Measurements from ENCODE around the gene SMC1B. TPM values are rescaled to one million over a fixed set of nuclear protein-coding genes. Genes with fewer than 3 reads are reported as not detected.

SMC1B gene, protein sequence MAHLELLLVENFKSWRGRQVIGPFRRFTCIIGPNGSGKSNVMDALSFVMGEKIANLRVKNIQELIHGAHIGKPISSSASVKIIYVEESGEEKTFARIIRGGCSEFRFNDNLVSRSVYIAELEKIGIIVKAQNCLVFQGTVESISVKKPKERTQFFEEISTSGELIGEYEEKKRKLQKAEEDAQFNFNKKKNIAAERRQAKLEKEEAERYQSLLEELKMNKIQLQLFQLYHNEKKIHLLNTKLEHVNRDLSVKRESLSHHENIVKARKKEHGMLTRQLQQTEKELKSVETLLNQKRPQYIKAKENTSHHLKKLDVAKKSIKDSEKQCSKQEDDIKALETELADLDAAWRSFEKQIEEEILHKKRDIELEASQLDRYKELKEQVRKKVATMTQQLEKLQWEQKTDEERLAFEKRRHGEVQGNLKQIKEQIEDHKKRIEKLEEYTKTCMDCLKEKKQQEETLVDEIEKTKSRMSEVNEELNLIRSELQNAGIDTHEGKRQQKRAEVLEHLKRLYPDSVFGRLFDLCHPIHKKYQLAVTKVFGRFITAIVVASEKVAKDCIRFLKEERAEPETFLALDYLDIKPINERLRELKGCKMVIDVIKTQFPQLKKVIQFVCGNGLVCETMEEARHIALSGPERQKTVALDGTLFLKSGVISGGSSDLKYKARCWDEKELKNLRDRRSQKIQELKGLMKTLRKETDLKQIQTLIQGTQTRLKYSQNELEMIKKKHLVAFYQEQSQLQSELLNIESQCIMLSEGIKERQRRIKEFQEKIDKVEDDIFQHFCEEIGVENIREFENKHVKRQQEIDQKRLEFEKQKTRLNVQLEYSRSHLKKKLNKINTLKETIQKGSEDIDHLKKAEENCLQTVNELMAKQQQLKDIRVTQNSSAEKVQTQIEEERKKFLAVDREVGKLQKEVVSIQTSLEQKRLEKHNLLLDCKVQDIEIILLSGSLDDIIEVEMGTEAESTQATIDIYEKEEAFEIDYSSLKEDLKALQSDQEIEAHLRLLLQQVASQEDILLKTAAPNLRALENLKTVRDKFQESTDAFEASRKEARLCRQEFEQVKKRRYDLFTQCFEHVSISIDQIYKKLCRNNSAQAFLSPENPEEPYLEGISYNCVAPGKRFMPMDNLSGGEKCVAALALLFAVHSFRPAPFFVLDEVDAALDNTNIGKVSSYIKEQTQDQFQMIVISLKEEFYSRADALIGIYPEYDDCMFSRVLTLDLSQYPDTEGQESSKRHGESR
- polyA plus RNA-seq (2013, experiment 1 of 2): 0.07 TPM
- polyA plus RNA-seq (2013, experiment 2 of 2): not detected

DNA sequence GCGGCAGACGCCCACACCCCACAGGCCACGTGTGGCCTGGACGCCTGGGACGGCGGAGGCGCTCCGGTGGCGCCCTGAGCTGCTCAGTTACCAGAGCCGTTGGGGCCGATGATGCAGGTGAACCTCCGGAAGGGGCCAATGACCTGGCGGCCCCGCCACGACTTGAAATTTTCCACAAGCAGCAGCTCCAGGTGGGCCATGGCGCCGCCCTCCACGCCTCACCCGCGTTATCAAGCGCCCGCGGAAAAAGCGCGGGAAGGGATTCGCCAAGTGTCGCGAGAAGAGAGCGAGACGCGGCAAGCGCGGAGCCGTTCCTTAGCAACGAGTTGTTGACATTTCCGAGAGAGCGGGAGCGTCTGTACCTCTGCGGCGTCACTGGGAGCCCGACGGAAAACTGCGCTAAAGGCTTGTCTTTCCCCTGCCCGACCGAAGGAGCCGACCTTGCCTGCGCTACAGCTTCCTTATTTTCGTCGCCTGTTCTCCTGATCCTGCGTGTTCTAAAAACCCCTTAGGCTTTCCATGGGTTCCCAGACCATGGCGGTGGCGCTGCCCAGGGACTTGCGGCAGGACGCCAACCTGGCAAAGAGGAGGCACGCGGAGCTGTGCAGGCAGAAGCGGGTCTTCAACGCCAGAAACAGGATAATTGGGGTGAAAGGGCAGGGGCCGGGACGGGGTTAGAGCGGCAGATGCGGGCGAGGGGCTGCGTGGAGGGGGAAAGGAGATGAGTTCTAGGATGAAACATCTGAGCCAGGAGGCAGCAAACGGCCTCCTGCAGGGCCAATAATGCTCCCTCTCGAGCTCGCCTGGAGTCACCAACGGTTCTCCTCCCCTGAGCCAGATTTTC is at the start of gene SMC1B, which contains the start of gene RIBC2:
Gene SMC1B (minus strand): TSS at position 232 of the 844 bp plus-strand sequence. CDS start 32 bp downstream, at position 200.
Gene RIBC2 (plus strand): TSS at position 326 of the 844 bp plus-strand sequence. CDS start 194 bp downstream, at position 520.
- Histone ChIP-seq H3K4me1 (ENCODE audit: control insufficient read depth, insufficient read depth, low read length, poor library complexity, severe bottlenecking) (no peaks in the 10 kb centered on the region), H3K36me3 (ENCODE audit: control insufficient read depth, insufficient read depth, low read length) (no peaks in the 10 kb centered on the region), H3K9me3 (ENCODE audit: control insufficient read depth, low read length) (peaks cover 5% of the 10 kb centered on the region), H3K27ac (ENCODE audit: low read depth, low read length, severe bottlenecking) (peak within 1 kb of the TSS; percentile 89), H3K4me3 (ENCODE audit: extremely low read depth, insufficient read depth, low read length, poor library complexity, severe bottlenecking) (peak within 1 kb of the TSS; percentile 41)
- 21 to 25% methylated on average over 57 to 60 of the region's 68 CpGs for WGBS, 2 experiments (ENCODE audit: insufficient coverage in 2 of 2)

DNA sequence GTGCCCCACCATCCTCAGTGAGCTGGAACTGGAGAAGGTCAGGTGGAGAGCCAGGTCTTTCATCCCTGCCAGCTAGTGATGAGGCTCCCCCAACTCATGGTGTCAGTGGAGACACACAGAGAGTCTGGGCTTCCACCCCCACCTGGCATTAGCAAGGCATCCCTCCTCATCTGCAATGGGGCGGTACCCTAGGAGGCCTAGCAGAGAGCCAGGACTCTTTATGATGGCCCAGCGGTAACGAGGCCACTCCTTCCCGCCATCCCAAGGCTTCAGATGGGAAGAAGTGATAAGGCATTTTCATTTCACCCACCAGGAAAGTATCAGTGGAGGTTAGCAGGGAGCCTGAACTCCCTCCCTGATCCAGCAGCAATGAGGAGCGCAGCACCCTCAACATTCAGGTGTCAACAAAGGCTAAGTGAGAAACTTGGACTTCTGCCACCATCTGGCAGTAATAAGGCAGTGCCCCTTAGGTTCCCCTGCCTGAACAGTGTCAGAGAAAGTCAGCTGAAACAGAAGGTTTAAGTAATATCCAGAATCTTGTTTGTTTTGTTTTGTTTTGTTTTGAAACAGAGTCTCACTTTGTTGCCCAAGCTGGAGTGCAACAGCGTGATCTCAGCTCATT is 48.7 kb upstream of the SMC1B start:
- H3K4me3 ChIP-seq (ENCODE audit: extremely low read depth, insufficient read depth, low read length, poor library complexity, severe bottlenecking): no peak overlapping the region
- no peaks in the 10 kb centered on the region for H3K9me3 ChIP-seq (ENCODE audit: control insufficient read depth, low read length)
- no peak overlapping the region for H3K27ac ChIP-seq (ENCODE audit: low read depth, low read length, severe bottlenecking)
- WGBS, 2 experiments (ENCODE audit: insufficient coverage in 2 of 2): 86 to 91% methylated on average over 2 of the region's 6 CpGs
- no peaks in the 10 kb centered on the region for H3K4me1 ChIP-seq (ENCODE audit: control insufficient read depth, insufficient read depth, low read length, poor library complexity, severe bottlenecking)
- no peaks in the 10 kb centered on the region for H3K36me3 ChIP-seq (ENCODE audit: control insufficient read depth, insufficient read depth, low read length)

GRCh38 chr22:45460288-45461109 is 47.1 kb upstream of the SMC1B start:
- no peaks in the 10 kb centered on the region for H3K36me3 ChIP-seq (ENCODE audit: control insufficient read depth, insufficient read depth, low read length)
- WGBS, 2 experiments (ENCODE audit: insufficient coverage in 2 of 2): 81 to 87% methylated on average over 10 to 11 of the region's 14 CpGs
- no peaks in the 10 kb centered on the region for H3K9me3 ChIP-seq (ENCODE audit: control insufficient read depth, low read length)
- H3K27ac ChIP-seq (ENCODE audit: low read depth, low read length, severe bottlenecking): no peak overlapping the region
- no peaks in the 10 kb centered on the region for H3K4me1 ChIP-seq (ENCODE audit: control insufficient read depth, insufficient read depth, low read length, poor library complexity, severe bottlenecking)
- no peak overlapping the region for H3K4me3 ChIP-seq (ENCODE audit: extremely low read depth, insufficient read depth, low read length, poor library complexity, severe bottlenecking)

GRCh38 chr22:45459235-45459634 is 45.8 kb upstream of the SMC1B start:
- no peaks in the 10 kb centered on the region for H3K36me3 ChIP-seq (ENCODE audit: control insufficient read depth, insufficient read depth, low read length)
- H3K9me3 ChIP-seq (ENCODE audit: control insufficient read depth, low read length): no peaks in the 10 kb centered on the region
- H3K4me1 ChIP-seq (ENCODE audit: control insufficient read depth, insufficient read depth, low read length, poor library complexity, severe bottlenecking): no peaks in the 10 kb centered on the region
- no peak overlapping the region for H3K27ac ChIP-seq (ENCODE audit: low read depth, low read length, severe bottlenecking)
- 93 to 96% methylated on average over 8 of the region's 8 CpGs for WGBS, 2 experiments (ENCODE audit: insufficient coverage in 2 of 2)
- no peak overlapping the region for H3K4me3 ChIP-seq (ENCODE audit: extremely low read depth, insufficient read depth, low read length, poor library complexity, severe bottlenecking)

GRCh38 chr22:45458532-45458931 is 45.1 kb upstream of the SMC1B start:
- 94 to 99% methylated on average over 8 to 12 of the region's 13 CpGs for WGBS, 2 experiments (ENCODE audit: insufficient coverage in 2 of 2)

GRCh38 chr22:45456811-45457210 is 43.4 kb upstream of the SMC1B start:
- no peaks in the 10 kb centered on the region for H3K36me3 ChIP-seq (ENCODE audit: control insufficient read depth, insufficient read depth, low read length)
- no peak overlapping the region for H3K27ac ChIP-seq (ENCODE audit: low read depth, low read length, severe bottlenecking)
- 91 to 92% methylated on average over 6 to 8 of the region's 8 CpGs for WGBS, 2 experiments (ENCODE audit: insufficient coverage in 2 of 2)
- H3K9me3 ChIP-seq (ENCODE audit: control insufficient read depth, low read length): no peaks in the 10 kb centered on the region
- no peak overlapping the region for H3K4me3 ChIP-seq (ENCODE audit: extremely low read depth, insufficient read depth, low read length, poor library complexity, severe bottlenecking)
- H3K4me1 ChIP-seq (ENCODE audit: control insufficient read depth, insufficient read depth, low read length, poor library complexity, severe bottlenecking): no peaks in the 10 kb centered on the region

More at GRCh38 chr22:45458532-45458931, 45.1 kb upstream of the SMC1B start:
- no peaks in the 10 kb centered on the region for H3K36me3 ChIP-seq (ENCODE audit: control insufficient read depth, insufficient read depth, low read length)
- H3K27ac ChIP-seq (ENCODE audit: low read depth, low read length, severe bottlenecking): no peak overlapping the region
- H3K4me3 ChIP-seq (ENCODE audit: extremely low read depth, insufficient read depth, low read length, poor library complexity, severe bottlenecking): no peak overlapping the region
- H3K9me3 ChIP-seq (ENCODE audit: control insufficient read depth, low read length): no peaks in the 10 kb centered on the region
- no peaks in the 10 kb centered on the region for H3K4me1 ChIP-seq (ENCODE audit: control insufficient read depth, insufficient read depth, low read length, poor library complexity, severe bottlenecking)

- no peaks in the 10 kb centered on the region for H3K9me3 ChIP-seq (ENCODE audit: control insufficient read depth, low read length)
- no peak overlapping the region for H3K27ac ChIP-seq (ENCODE audit: low read depth, low read length, severe bottlenecking)
- no peaks in the 10 kb centered on the region for H3K36me3 ChIP-seq (ENCODE audit: control insufficient read depth, insufficient read depth, low read length)
- H3K4me1 ChIP-seq (ENCODE audit: control insufficient read depth, insufficient read depth, low read length, poor library complexity, severe bottlenecking): no peaks in the 10 kb centered on the region
- 100% methylated on average over 1 of the region's 4 CpGs; no CpG with 5 or more reads in 1 of the 2 experiments for WGBS, 2 experiments (ENCODE audit: insufficient coverage in 2 of 2)
- H3K4me3 ChIP-seq (ENCODE audit: extremely low read depth, insufficient read depth, low read length, poor library complexity, severe bottlenecking): no peak overlapping the region
Measured at GRCh38 chr22:45455621-45456020, 42.2 kb upstream of the SMC1B start.

GRCh38 chr22:45455212-45455611 is 41.8 kb upstream of the SMC1B start:
- Histone ChIP-seq H3K36me3 (ENCODE audit: control insufficient read depth, insufficient read depth, low read length) (no peaks in the 10 kb centered on the region), H3K9me3 (ENCODE audit: control insufficient read depth, low read length) (no peaks in the 10 kb centered on the region), H3K27ac (ENCODE audit: low read depth, low read length, severe bottlenecking) (no peak overlapping the region), H3K4me1 (ENCODE audit: control insufficient read depth, insufficient read depth, low read length, poor library complexity, severe bottlenecking) (no peaks in the 10 kb centered on the region), H3K4me3 (ENCODE audit: extremely low read depth, insufficient read depth, low read length, poor library complexity, severe bottlenecking) (no peak overlapping the region)
- WGBS, 2 experiments (ENCODE audit: insufficient coverage in 2 of 2): 87 to 89% methylated on average over 12 to 14 of the region's 14 CpGs

DNA sequence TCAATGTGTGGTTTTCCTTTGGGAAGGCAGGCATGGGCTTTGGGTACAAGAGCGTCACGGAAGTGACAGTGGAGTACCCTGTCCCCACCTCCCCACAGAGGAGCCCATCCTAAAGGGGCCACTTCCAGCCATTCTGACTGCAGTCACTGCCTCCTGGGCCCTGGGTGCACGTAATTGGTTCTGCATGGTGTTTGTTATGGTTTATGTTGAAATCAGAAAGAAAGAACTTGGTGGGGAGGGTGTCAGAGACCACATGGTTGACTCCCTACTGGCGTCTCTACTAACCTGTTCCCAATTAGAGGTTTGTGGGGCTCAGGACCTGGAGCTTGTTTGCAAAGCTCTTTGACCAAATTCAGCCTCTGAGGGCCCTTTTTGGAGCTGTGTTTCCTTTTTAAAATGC is 40.9 kb upstream of the SMC1B start:
- 86 to 100% methylated on average over 1 to 3 of the region's 4 CpGs for WGBS, 2 experiments (ENCODE audit: insufficient coverage in 2 of 2)
- no peak overlapping the region for H3K4me3 ChIP-seq (ENCODE audit: extremely low read depth, insufficient read depth, low read length, poor library complexity, severe bottlenecking)
- no peak overlapping the region for H3K27ac ChIP-seq (ENCODE audit: low read depth, low read length, severe bottlenecking)
- no peaks in the 10 kb centered on the region for H3K4me1 ChIP-seq (ENCODE audit: control insufficient read depth, insufficient read depth, low read length, poor library complexity, severe bottlenecking)
- H3K9me3 ChIP-seq (ENCODE audit: control insufficient read depth, low read length): no peaks in the 10 kb centered on the region
- no peaks in the 10 kb centered on the region for H3K36me3 ChIP-seq (ENCODE audit: control insufficient read depth, insufficient read depth, low read length)
